GM10847 (cell line): Measurements from ENCODE around the gene RINT1.

Experiments used
- POLR2A ChIP-seq: IDR thresholded peaks from 2 replicates; pipeline ENCODE4 v1.6.1; 2011; ENCODE audit not compliant: insufficient read length; ENCODE audit errors: extremely low read depth

RINT1 gene

DNA sequence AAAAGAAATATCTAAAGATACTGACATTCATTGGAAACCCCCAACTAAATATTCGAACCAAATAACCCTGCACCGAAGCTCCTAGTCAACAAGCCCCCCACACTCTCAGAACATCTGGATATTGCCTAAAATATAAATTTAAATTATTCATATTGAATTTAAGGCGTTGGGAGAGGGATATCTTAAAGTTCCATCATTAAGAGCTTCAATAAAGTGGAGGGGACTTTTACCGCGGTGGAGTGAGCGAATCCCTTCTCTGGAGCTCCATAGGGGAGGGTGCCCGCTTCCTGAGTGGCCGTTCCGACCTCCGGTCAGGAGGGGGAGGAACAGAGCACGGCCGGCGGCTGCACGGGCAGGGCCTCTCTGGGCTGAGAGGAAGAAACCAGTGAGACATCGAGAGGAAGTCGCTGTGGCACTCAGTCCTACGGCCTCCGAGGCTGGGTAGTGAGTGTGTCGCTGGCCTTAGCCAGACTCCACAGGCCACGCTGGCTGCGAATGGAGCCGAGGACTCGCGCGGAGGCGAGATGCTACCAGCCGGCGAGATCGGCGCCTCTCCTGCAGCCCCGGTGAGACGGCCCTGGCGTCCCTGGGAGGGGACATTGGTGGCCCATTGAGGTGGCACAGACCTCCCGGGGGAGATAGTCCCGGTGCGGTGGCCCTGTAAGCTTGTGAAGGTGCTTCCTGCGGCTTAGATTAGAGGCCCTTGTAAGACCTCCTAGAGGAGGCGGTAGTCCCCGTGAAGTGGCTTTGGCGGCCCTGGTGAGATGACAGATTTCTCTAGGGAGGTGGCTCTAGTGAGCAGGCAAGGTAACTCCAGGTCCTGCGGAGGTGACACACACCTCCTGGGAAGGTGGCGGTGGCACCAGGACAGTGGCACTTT, at the start of gene RINT1:
TSS of gene RINT1 (plus strand) at position 410 of the 880 bp plus-strand sequence. CDS start at position 525, 115 bp downstream.
- TF ChIP-seq POLR2A, result peak; percentile 98

- no peak for TF ChIP-seq POLR2A
Measured at GRCh38 chr7:105487579-105488571, 44.1 kb upstream of the RINT1 start.

DNA sequence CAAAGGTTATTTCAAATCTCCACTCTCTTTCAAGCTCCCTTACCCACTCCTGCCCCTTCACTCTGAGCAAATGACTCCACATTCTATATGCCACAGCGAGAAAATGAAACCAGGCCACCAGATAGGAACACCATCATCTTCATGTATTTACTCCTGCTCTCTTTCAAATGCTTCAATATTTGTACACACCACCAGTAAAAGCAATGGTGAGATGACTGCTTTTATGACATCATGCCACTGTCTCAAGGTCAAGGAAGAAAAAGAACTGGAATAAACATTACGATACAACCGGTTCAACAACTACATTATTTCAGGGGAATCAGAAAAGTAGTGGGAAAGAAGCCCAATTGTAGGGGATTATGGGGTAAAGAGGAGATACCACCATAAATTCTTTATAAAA, 42.6 kb upstream of the RINT1 start:
- TF ChIP-seq POLR2A, result no peak

GRCh38 chr7:105493196-105493922, 38.6 kb upstream of the RINT1 start:
- TF ChIP-seq POLR2A, result no peak

DNA sequence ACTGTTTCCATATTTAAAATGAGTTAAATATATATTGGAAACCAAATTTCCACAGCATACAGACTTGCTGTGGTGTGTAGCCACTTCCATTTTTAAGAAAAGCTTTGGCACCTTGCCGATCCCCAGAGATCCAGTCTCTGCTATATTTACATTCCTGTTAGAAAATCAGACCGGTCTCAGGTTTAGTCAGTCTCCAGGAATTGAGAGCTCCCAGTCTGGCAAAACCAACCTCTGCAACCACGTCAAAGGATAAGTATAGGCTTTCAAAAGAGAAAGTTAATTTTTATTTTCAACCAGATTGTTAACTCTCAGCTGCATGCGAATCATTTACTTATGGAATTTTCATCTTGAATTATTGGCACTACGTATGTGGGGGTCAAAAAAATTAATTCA, 38.1 kb upstream of the RINT1 start:
- TF ChIP-seq POLR2A, result no peak

- no peak for TF ChIP-seq POLR2A
Measured at GRCh38 chr7:105496521-105496920, 35.5 kb upstream of the RINT1 start.

GRCh38 chr7:105497016-105497415, 35.0 kb upstream of the RINT1 start:
- no peak for TF ChIP-seq POLR2A

GRCh38 chr7:105502173-105502572, 29.8 kb upstream of the RINT1 start:
- TF ChIP-seq POLR2A, result no peak

GRCh38 chr7:105512415-105512814, 19.6 kb upstream of the RINT1 start:
- no peak for TF ChIP-seq POLR2A

GRCh38 chr7:105512926-105513526, 19.0 kb upstream of the RINT1 start:
- no peak for TF ChIP-seq POLR2A

DNA sequence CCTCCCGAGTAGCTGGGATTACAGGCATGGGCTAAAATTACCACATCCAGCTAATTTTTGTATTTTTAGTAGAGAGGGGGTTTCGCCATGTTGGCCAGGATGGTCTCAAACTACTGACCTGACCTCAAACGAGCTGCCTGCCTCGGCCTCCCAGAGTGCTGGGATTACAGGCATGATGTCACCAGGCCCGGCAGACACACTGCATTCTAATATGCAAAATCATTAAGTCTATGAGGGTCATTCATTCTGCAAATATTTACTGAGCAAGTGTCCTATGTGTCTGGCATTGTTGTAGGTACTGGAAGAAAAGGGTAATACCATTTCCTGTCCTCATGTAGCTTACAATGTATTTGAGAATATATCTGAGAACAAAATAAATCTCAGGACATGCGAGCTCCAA, 12.6 kb upstream of the RINT1 start:
- no peak for TF ChIP-seq POLR2A

DNA sequence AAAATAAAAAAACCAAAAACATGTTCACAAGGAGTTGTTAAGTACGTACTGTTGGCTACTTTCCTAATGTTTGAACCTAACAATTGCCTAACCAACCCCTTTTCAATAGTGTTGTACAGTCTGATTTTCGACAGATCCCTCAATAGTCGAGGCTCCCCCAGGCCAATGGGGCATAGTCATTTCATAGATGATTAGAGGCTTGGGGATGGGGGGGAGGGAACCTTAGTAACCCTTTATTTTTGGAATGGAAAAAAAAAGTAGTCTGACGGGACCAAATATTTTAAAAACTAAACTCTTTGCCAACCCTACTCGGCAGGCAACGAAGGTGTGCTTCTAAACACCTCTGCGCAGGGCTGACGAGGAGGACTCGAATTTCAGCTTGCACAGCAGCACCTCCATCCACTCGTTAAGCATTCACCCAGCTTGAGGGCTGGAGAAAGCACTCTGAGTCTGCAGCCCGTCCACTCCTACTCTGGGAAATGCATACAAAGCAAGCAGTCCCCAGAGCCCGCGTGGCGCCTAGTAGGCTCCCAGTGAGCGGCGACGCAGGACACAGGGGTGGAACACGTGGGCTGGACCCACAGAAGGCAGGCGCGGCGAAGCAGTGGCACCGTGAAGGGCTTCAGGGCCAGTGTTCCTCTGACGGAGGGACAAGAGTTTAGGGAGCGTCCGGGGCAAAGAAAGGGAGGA, 10.8 kb upstream of the RINT1 start:
- no peak for TF ChIP-seq POLR2A

DNA sequence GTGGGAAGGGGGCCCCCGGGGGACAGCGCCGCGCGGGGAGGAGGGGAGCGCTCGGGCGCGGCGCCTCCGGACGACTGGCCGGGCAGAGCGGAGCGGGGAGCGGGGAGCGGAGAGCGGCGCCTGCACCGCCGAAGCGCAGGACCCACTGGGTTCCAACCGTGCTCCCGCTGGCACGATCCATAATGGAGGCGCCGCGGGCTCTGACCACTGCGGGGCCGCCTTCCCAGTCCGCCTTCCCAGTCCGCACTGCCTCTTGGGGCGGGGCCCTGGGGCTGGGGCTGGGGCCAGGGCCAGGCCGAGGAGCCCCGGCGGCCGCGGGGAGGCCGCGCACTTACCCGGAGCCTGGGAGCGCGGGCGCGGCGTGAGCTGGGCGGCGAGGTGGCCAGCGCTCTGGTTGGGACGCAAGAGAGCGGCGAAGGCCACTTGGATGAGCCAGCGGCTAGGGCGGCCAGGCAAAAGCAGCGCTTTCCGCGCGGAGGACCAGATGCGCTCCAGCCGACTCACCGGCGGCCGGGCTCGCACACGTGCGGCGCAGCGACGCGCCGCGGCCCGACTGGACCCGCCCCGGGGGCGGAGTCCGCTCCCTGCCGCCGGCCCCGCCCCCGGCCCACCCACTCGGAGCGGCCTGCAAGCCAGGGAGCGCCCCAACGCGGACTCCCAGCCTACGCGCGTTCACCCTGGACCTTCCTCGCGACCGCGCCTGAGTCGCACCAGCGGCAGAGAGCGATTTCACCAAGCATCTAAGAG, 10.1 kb upstream of the RINT1 start, which contains the start of gene PUS7:
TSS of gene PUS7 (minus strand) at position 555 of the 747 bp plus-strand sequence. CDS start 13,759 bp downstream, outside the sequence.
- peak; percentile 66 for TF ChIP-seq POLR2A

GRCh38 chr7:105524840-105525239, 7.2 kb upstream of the RINT1 start:
- no peak for TF ChIP-seq POLR2A

DNA sequence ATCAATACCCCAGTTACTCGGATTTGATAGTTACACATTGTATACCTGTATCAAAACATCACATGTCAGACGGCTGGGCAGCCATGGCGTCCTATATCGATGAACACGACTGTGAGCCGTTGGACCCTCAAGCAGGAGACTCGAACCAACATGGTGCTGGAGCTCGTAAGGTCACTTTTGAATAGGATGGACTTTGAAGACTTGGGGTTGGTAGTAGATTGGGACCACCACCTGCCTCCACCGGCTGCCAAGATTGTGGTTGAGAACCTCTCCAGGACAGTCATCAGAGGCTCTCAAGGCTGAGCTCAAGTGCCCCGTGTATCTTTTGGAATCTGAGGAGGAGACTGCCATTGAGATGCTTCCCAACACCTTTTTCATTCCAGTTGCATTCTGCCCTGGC, 1.9 kb upstream of the RINT1 start:
- TF ChIP-seq POLR2A, result no peak
